GM19238 (cell line): Measurements from ENCODE around the gene HACL1.
"Not testable (repeated sequence)": the region's sequence is repeated elsewhere in the genome, so short reads cannot be mapped to it uniquely, and the experiment has no call there.

Experiments
- DNase-seq: peaks from one replicate; pipeline ENCODE4 v3.0.0; 2011; ENCODE audit warnings: low spot score; ENCODE audit not compliant: insufficient read length

The HACL1 gene

GRCh38 chr3:15581471-15582394 lies 19.6 kb downstream of the HACL1 start:
- DNase-seq: no peak

DNA sequence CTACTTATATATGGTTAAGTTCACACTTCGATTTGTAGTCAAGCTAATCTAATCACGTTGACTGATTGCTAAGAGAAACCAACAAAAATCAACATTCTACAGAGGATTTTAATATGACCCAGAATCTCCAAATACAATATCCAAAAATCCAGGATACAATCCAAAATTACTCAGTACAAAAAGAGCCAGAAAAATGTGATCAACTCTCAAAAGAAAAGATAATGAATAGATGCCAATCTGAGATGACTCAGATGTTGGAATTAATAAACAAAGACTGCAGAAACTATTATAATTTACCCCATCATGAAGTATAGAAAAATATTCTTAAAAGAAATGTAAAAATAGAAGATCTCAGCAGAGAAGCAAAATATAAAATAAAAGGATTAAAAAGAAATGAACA lies 22.3 kb downstream of the HACL1 start:
- DNase-seq: no peak

- no peak for DNase-seq
These were observed 23.0 kb downstream of the HACL1 start for GRCh38 chr3:15578289-15578867.

- DNase-seq: no peak
These were observed 24.9 kb downstream of the HACL1 start for GRCh38 chr3:15576475-15576874.

- no peak for DNase-seq
These were observed 25.9 kb downstream of the HACL1 start for GRCh38 chr3:15575446-15575845.

GRCh38 chr3:15572138-15572537 lies 29.2 kb downstream of the HACL1 start:
- DNase-seq: no peak

- DNase-seq: no peak
These were observed 38.2 kb downstream of the HACL1 start for GRCh38 chr3:15563190-15563589.

GRCh38 chr3:15562560-15562959 lies 38.8 kb downstream of the HACL1 start:
- DNase-seq: no peak

DNA sequence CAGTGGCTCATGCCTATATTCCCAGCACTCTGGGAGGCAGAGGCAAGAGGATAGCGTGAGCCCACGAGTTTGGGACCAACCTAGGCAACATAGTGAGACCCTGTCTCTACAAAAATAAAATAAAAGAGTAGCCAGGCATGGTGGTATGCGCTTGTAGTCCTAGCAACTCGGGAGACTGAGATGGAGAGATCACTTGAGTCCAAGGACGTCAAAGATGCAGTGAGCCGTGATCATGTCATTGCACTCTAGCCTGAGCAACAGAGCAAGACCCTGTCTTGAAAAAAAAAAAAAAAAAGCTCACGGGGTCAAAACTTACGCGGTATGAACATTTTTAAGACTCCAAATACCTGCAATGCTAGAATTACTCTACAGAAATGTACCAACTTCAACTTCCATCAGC lies 42.8 kb downstream of the HACL1 start:
- no peak for DNase-seq

- DNase-seq: peak; percentile 5
These were observed 43.8 kb downstream of the HACL1 start for GRCh38 chr3:15557511-15557946.

- DNase-seq: no peak
These were observed 44.9 kb downstream of the HACL1 start for GRCh38 chr3:15556512-15556911.

DNA sequence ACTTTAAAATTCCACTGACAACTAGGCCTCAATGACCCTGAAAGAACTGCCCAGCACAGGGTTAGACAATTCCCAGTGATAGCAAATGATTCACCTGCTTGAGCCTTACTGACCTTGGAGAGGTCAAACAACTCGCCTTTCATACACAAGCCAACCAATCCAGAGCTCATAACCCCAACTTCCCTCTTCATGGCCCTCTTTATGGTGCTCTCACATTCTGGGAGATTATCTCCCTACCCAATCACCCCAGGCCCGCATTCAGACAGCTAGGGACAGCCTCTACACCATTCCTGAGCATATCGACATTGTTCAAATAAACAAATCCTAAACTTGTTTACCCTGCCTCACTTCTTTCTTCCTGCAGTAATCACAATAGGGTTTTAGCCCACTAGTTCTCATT lies 47.6 kb downstream of the HACL1 start:
- DNase-seq: no peak

DNA sequence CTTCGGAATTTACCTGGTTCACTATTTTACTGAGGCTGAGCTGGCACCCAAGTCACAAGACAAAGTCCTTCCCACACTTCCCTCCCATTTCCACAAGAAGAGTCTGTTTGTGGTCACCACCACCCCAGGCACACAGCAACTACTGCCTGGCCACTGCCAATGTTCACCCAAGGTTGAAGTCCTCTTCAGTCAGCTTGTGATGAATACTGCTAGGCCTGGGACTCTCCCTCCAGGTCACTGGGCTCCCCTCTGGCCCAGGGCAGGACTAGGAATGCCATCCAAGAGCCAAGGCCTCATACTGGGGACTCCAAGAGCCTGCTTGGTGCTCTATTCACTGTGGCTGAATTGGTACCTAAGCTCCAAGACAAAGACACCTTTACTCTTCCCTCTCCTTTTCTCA lies 49.5 kb downstream of the HACL1 start:
- no peak for DNase-seq

DNA sequence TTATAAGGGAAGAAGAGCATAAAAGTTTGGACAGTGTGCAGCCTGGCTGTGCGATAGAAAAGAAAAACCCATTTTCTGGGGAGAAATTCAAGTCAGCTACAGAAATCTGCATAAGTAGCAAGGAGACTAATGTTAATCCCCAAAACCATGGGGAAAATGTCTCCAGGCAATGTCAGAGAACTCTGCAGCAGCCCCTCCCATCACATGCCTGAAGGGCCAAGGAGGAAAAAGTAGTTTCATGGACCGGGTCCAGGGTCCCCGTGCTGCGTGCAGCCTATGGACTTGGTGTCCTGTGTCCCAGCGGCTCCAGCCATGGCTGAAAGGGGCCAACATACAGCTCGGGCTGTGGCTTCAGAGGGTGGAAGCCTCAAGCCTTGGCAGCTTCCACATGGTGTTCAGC lies 51.5 kb downstream of the HACL1 start:
- no peak for DNase-seq

DNA sequence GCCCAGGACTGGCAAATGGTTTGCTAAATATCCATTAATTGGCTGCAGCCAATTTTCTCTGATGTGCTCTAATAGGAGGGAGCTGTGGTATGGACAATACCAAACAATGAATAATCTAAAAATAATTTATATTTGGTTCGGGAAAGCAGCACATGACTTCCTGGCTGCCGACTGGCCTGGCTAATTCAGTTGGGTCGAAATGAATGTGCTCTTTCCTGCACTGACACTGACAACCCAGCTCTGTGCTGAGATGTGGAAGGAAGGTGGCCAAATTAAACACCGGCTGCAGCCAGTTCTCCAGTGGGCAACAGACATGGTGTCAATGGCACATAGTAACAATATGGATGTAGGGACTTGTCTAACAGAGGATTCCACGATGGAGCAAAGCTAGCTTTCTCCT lies 58.8 kb downstream of the HACL1 start:
- no peak for DNase-seq

DNA sequence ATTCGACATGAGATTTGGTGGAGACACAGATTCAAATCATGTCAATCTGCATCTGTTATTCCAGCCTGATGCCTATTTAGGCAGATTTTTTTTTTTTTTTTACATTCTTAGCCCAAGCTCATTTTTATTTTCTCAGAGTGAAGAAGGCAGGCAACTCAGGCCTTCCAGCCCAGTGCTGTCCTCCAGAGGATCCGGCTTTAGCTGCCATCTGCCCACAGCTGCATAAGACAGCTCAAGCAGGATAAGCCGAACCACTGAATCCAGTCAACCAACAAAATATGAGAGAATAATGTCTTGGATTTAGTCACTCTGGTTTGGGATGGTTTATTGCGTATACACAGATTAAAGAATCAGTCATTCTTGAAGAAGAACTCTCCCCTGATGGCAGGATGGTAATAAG lies 60.0 kb downstream of the HACL1 start:
- no peak for DNase-seq

- DNase-seq: no peak
These were observed 62.3 kb downstream of the HACL1 start for GRCh38 chr3:15539066-15539465.

DNA sequence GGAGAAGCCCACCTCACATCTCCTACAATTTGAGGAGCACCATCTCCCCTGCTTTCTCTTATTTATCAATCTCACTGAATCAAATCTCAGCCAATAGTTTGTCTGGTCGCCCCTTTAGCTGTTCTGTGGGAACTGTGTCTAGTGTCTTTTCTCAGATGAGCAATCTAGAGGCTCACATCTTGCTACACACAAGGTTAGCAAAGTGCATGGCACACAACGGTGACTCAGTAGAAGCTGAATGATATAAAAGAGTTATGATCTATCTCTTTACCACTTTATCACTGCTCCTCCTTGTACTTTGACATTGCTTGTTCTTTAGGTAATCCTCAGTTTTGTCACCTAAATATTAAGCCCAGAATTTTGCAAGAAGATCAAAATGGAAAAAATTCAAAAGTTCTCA lies 63.0 kb downstream of the HACL1 start:
- no peak for DNase-seq

DNA sequence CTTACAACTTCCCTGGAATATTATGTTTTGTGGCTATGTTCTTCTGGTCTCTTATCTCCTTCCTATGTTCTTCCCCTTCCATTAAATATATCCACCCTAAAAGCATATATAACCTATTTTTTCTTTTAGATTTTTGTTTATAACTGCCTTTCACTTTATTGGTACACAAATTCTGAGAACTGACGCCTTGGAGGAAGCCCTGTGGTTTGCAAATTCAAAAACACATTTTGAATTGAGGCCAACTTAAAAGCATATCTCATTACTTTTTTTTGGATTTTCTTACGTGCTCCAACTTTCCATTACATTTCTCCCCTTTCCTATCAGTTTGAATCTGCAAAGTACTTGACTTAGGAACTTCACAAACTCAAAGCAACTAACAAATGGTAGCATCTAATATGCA lies 64.5 kb downstream of the HACL1 start:
- no peak for DNase-seq

DNA sequence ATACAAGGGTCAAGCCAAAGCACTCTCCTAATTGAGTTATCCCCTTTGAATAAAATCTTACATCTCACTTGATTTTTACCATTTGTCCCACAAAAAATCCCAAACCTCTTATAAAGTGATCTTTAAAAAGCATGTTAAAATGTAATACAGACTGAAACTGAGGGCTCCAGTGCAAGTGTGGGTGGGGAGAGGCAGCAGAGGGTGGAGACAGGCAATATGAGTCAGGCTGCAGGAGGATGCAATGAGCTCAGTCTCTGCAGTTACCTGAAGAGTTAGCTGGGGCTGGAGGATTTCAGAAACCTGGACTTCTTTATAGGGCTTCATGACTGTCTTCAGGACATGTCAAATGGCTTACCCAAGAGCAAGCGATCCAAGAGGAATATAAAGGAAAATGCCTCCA lies 65.6 kb downstream of the HACL1 start:
- no peak for DNase-seq

- DNase-seq: not testable (repeated sequence)
These were observed 68.8 kb downstream of the HACL1 start for GRCh38 chr3:15532614-15533013.

DNA sequence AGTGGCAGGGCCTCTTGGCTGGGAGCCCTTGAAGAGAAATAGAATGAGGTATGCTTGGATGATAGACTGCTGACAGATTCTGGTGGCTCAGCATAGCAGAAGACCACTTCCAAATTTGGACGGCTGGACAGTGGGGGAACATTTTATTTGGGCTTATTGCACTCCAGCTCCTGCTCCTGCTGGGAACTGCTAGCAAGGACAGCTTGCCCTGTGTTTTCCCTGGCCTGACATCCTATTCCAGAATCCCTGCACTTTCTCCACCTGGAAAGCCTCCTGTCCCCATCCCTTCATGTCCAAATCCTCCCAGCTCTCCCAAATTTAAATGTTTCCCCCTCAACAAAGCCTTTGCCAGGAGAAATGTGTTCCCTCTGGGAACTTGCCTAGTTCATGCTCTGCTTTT lies 70.0 kb downstream of the HACL1 start:
- DNase-seq: no peak
